SHP77 (cell line): ENCODE data around the gene PLA2R1.

Experiments used
- DNase-seq, 2 experiments: peaks; one replicate each; lab custom pipeline; 2025; lab: John Stamatoyannopoulos, UW

Gene PLA2R1

GRCh38 chr2:159895258-159896065 lies 167.0 kb downstream of the PLA2R1 start:
- peak in 1 of 2 experiments; percentile 5 for DNase-seq

GRCh38 chr2:159894145-159894838 lies 168.1 kb downstream of the PLA2R1 start:
- no peak for DNase-seq

- no peak for DNase-seq
These were observed 169.2 kb downstream of the PLA2R1 start for GRCh38 chr2:159892990-159893810.

GRCh38 chr2:159891917-159892730 lies 170.3 kb downstream of the PLA2R1 start:
- no peak for DNase-seq

GRCh38 chr2:159891267-159891588 lies 171.2 kb downstream of the PLA2R1 start:
- DNase-seq, result no peak

- DNase-seq, result no peak
These were observed 171.7 kb downstream of the PLA2R1 start for GRCh38 chr2:159890551-159891266.

GRCh38 chr2:159882130-159882745 lies 180.2 kb downstream of the PLA2R1 start:
- no peak for DNase-seq
